GM19455 (cell line): ENCODE results near the gene RGCC.

Experiments used
- ATAC-seq: cut with Tn5 transposase; IDR thresholded peaks from one replicate; pipeline ENCODE4 v1.9.1; 2021; ENCODE audit not compliant: unreplicated experiment

The RGCC gene

GRCh38 chr13:41514853-41515395 lies 57.6 kb downstream of the RGCC start:
- ATAC-seq: no peak

GRCh38 chr13:41515491-41516139 lies 58.3 kb downstream of the RGCC start:
- no peak for ATAC-seq

DNA sequence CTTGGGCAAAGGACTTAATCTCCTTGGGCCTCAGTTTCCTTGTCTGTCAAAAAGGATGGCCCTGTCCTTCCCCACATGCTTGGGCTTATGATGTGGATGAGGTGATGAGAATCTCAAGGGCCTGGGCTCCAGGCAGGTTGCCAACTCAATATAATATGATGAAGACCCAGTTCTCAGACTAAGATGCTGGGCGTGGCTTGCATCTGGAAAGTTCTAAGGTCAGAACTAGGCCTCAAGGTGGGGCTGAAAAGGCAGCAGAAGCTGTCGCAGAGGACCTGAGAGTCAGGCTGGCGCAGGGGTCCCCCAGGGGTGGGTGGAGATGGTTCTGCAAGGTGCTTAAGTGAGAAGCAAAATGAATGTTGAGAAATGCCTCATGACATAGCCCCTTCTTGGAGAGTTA lies 58.8 kb downstream of the RGCC start:
- ATAC-seq: no peak

DNA sequence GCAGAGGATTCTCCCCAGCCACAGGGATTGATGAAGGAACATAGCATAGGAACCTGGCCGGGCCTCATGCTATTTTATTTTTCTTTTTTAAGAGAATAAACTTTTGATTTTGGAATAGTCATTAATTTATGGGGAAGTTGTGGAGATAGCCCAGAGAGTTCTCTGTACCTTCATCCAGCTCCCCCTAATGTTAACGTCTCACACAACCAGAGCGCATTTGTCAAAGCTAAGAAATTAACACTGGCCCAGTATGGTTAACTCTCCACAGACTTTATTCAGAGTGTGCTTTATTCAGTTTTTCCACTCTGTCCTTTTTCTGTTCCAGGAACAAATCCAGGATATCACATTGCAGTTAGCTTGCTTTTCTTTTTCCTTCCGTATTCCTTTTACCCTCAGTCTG lies 59.4 kb downstream of the RGCC start:
- ATAC-seq: no peak

- ATAC-seq: no peak
Observed at GRCh38 chr13:41520016-41520659, 62.8 kb downstream of the RGCC start.
